Measurements from ENCODE around the gene RHBDD2.

DNA sequence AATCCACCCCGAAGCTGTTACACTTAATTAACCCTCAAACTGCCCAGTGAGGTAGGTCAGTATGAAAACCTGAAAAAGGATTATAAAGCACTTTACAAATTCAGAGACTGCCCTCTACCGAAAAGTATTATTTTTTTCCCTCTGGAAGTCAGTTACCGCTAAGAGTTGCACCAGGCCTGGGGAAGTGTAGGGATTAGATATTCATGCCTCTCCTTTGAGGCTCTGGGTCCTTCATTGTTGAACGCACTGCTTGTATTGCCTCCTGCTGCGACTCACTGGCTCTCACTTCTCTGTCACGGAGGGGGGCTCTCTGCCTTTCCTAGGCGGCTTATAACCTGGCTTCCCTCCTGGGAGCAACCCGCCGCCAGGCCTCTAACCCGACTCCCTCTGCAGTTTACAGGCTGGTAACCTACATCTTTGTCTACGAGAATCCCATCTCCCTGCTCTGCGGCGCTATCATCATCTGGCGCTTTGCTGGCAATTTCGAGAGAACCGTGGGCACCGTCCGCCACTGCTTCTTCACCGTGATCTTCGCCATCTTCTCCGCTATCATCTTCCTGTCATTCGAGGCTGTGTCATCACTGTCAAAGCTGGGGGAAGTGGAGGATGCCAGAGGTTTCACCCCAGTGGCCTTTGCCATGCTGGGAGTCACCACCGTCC lies 2.7 kb downstream of the RHBDD2 start:
- TF ChIP-seq, protein P1, sequence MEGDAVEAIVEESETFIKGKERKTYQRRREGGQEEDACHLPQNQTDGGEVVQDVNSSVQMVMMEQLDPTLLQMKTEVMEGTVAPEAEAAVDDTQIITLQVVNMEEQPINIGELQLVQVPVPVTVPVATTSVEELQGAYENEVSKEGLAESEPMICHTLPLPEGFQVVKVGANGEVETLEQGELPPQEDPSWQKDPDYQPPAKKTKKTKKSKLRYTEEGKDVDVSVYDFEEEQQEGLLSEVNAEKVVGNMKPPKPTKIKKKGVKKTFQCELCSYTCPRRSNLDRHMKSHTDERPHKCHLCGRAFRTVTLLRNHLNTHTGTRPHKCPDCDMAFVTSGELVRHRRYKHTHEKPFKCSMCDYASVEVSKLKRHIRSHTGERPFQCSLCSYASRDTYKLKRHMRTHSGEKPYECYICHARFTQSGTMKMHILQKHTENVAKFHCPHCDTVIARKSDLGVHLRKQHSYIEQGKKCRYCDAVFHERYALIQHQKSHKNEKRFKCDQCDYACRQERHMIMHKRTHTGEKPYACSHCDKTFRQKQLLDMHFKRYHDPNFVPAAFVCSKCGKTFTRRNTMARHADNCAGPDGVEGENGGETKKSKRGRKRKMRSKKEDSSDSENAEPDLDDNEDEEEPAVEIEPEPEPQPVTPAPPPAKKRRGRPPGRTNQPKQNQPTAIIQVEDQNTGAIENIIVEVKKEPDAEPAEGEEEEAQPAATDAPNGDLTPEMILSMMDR (IDR thresholded peaks at IDR 0.05; ENCODE audit: low read depth, low read length, poor library complexity, severe bottlenecking) = no peak
- no peak for TF ChIP-seq EZH2phosphoT487 (IDR thresholded peaks at IDR 0.05; ENCODE audit: borderline replicate concordance, low read length)

Measured in DOHH2 (cell line).